ENCODE data around the gene MUTYH.

MUTYH gene

DNA sequence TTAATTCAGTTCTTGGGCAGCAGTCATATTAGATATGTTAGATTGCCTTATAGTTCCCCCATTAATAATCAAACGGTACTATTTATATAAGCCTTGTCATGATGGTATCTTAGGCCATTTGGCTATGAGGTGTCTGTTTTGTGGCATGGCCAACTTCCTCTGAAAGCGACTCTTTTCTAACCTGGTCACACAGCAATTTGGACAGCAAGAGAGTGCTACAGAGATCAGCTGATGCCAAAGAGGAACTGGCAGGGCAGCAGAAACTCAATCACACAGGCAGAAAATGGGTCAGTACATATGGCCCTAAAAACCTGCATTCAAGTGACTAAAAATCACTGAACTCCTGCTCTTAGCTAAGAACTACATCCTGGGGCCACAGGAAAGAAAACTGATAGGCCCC, 13.4 kb upstream of the MUTYH start:
- H3K9me3 ChIP-seq (ENCODE audit: control insufficient read depth in 2 of 2, low read length in 2 of 2), result no peaks in the 10 kb centered on the region
- H3K36me3 ChIP-seq (ENCODE audit: control insufficient read depth in 2 of 2, insufficient read depth in 2 of 2, low read length in 2 of 2), result peaks cover 0 to 5% of the 10 kb centered on the region in 2 donors
- no peak overlapping the region for H3K9ac ChIP-seq (ENCODE audit: low read depth in 1 of 2, low read length in 2 of 2)
- H3K4me3 ChIP-seq (ENCODE audit: low read length in 2 of 2), result no peak overlapping the region
- no peaks in the 10 kb centered on the region for H3K27me3 ChIP-seq (ENCODE audit: control insufficient read depth in 2 of 2, insufficient read depth in 2 of 2, low read length in 2 of 2)
- no peaks in the 10 kb centered on the region for H3K4me1 ChIP-seq (ENCODE audit: control insufficient read depth in 2 of 2, insufficient read depth in 2 of 2, low read length in 2 of 2)
- H3K27ac ChIP-seq (ENCODE audit: low read depth in 2 of 2, low read length in 2 of 2), result no peak overlapping the region

DNA sequence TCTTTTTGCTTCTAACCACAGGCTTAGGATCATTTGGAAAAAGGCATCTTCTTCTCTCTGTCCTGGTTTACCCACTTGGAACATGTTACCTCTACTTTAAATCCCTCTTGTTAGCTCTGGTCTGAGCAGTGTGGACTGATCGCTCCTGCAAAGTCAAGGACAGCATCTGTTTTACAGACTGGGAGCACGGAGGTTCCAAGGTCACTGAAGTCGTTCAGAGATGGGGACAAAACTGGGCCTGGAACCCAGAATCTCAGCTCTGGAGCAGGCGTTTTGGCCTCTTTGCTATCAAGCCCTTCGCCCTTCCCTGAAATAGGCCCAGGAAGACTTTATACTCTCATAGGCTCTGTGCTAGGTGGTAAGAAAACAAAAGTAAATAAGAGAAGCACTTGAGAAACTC, 11.3 kb upstream of the MUTYH start:
- H3K4me3 ChIP-seq (ENCODE audit: low read length in 2 of 2), result no peak overlapping the region

DNA sequence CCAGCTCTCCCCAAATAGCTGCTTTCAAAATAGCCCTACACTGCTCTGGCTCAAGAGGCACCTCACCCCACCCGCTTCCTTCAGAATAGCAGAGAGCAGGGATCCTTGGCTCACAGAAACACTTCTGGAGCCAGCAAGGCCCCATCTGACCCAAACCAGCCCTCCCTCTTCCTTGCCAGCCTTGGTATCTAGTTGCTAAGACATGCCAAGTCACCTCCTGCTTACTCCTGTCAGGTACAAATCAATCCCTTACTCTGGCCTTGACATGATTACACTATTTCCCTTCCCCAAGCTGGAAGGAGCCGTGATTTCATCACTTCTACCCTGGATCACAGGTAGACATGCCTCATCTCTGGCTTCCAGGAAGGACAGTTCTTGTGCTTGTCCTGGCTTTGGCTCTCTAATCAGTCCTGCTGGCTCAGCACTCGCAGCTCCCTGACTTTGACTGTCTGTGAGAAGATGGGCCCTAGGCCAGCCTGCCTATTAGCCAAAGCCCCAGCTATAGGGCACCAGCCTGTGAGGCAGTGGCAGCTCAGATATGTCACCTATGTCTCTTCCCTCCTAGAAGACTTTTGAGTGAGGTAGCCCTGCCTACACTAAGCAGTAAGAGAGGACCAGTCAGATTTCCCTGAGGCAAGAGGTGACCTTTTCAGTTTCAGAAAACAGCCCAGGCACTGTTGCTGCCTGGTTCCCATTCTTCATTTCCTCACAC, 8.9 kb upstream of the MUTYH start:
- H3K27me3 ChIP-seq (ENCODE audit: control insufficient read depth in 2 of 2, insufficient read depth in 2 of 2, low read length in 2 of 2), result no peaks in the 10 kb centered on the region
- H3K36me3 ChIP-seq (ENCODE audit: control insufficient read depth in 2 of 2, insufficient read depth in 2 of 2, low read length in 2 of 2), result peaks cover 23 to 24% of the 10 kb centered on the region in 2 donors
- H3K9me3 ChIP-seq (ENCODE audit: control insufficient read depth in 2 of 2, low read length in 2 of 2), result no peaks in the 10 kb centered on the region
- H3K27ac ChIP-seq (ENCODE audit: low read depth in 2 of 2, low read length in 2 of 2), result no peak overlapping the region
- H3K9ac ChIP-seq (ENCODE audit: low read depth in 1 of 2, low read length in 2 of 2), result no peak overlapping the region
- H3K4me1 ChIP-seq (ENCODE audit: control insufficient read depth in 2 of 2, insufficient read depth in 2 of 2, low read length in 2 of 2), result no peaks in the 10 kb centered on the region
- H3K4me3 ChIP-seq (ENCODE audit: low read length in 2 of 2), result no peak overlapping the region

More for the DNA sequence above, 11.3 kb upstream of the MUTYH start:
- H3K27ac ChIP-seq (ENCODE audit: low read depth in 2 of 2, low read length in 2 of 2), result no peak overlapping the region
- no peaks in the 10 kb centered on the region for H3K4me1 ChIP-seq (ENCODE audit: control insufficient read depth in 2 of 2, insufficient read depth in 2 of 2, low read length in 2 of 2)
- no peaks in the 10 kb centered on the region for H3K27me3 ChIP-seq (ENCODE audit: control insufficient read depth in 2 of 2, insufficient read depth in 2 of 2, low read length in 2 of 2)
- H3K9ac ChIP-seq (ENCODE audit: low read depth in 1 of 2, low read length in 2 of 2), result no peak overlapping the region
- peaks cover 3 to 5% of the 10 kb centered on the region in 2 donors for H3K36me3 ChIP-seq (ENCODE audit: control insufficient read depth in 2 of 2, insufficient read depth in 2 of 2, low read length in 2 of 2)
- no peaks in the 10 kb centered on the region for H3K9me3 ChIP-seq (ENCODE audit: control insufficient read depth in 2 of 2, low read length in 2 of 2)

DNA sequence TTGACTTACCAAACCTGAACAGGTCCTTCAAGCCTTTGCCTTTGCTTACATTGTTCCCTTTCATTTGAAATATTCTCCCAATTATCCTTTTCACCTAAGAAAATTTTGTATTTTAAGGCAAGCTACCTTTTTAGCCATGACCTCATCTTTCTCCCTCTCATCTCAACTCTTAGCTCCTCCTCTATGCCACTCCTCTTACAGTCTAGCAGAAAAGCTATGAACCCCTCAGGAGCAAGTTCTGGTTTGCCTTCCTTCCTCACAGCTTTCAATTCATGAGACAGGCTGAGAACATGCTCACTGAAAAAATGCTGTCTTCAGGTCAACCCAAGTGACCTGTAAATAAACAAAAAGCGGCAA, 8.3 kb upstream of the MUTYH start:
- Histone ChIP-seq H3K4me1 (ENCODE audit: control insufficient read depth in 2 of 2, insufficient read depth in 2 of 2, low read length in 2 of 2) (no peaks in the 10 kb centered on the region), H3K36me3 (ENCODE audit: control insufficient read depth in 2 of 2, insufficient read depth in 2 of 2, low read length in 2 of 2) (peaks cover 23 to 28% of the 10 kb centered on the region in 2 donors), H3K27me3 (ENCODE audit: control insufficient read depth in 2 of 2, insufficient read depth in 2 of 2, low read length in 2 of 2) (no peaks in the 10 kb centered on the region), H3K4me3 (ENCODE audit: low read length in 2 of 2) (no peak overlapping the region), H3K27ac (ENCODE audit: low read depth in 2 of 2, low read length in 2 of 2) (no peak overlapping the region), H3K9me3 (ENCODE audit: control insufficient read depth in 2 of 2, low read length in 2 of 2) (no peaks in the 10 kb centered on the region), H3K9ac (ENCODE audit: low read depth in 1 of 2, low read length in 2 of 2) (no peak overlapping the region)

DNA sequence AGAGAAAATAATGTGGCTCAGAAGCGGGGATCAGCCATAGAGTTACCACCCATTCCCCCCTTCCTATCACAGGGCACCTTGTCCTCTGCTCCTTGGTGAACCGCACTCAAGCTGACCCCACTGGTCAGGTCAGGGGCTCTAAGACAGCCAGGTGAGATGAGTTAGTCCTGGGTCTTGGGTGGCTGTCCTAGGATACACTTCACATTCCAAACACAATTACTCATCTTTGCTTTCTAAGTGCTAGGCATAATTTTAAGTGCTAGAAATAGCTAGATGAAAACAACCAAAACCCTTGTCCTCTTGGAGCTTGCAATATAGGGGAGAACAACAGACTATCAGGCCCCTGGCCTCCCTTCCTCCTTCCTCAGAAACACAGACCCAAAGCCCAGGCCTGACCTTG, 7.8 kb upstream of the MUTYH start:
- Histone ChIP-seq H3K27me3 (ENCODE audit: control insufficient read depth in 2 of 2, insufficient read depth in 2 of 2, low read length in 2 of 2) (no peaks in the 10 kb centered on the region), H3K9ac (ENCODE audit: low read depth in 1 of 2, low read length in 2 of 2) (no peak overlapping the region), H3K27ac (ENCODE audit: low read depth in 2 of 2, low read length in 2 of 2) (no peak overlapping the region), H3K36me3 (ENCODE audit: control insufficient read depth in 2 of 2, insufficient read depth in 2 of 2, low read length in 2 of 2) (peaks cover 28 to 34% of the 10 kb centered on the region in 2 donors), H3K4me1 (ENCODE audit: control insufficient read depth in 2 of 2, insufficient read depth in 2 of 2, low read length in 2 of 2) (no peaks in the 10 kb centered on the region), H3K4me3 (ENCODE audit: low read length in 2 of 2) (no peak overlapping the region), H3K9me3 (ENCODE audit: control insufficient read depth in 2 of 2, low read length in 2 of 2) (no peaks in the 10 kb centered on the region)

DNA sequence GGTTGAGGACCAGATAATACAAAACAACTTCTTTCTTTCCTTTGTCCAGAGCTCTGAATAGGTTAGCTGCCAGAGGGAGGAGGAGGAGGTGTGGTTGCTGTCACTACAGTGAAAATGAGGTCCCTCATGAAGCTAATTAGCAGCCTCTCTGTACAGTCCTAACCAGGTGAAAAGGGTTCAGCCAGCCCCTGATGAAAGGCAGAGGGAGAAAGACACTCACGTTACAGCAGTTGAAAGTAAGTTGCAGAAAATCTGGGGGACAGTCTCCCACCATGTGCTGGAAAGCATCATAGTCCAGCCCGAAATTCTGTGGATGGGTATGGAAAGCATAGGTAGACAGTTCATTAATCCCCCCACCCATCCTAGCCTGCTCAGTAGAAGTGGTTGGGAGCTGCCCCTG, 6.2 kb upstream of the MUTYH start:
- H3K27me3 ChIP-seq (ENCODE audit: control insufficient read depth in 2 of 2, insufficient read depth in 2 of 2, low read length in 2 of 2), result no peaks in the 10 kb centered on the region
- H3K4me1 ChIP-seq (ENCODE audit: control insufficient read depth in 2 of 2, insufficient read depth in 2 of 2, low read length in 2 of 2), result peaks cover 3% of the 10 kb centered on the region in 2 donors
- H3K4me3 ChIP-seq (ENCODE audit: low read length in 2 of 2), result no peak overlapping the region
- no peak overlapping the region for H3K9ac ChIP-seq (ENCODE audit: low read depth in 1 of 2, low read length in 2 of 2)
- no peak overlapping the region for H3K27ac ChIP-seq (ENCODE audit: low read depth in 2 of 2, low read length in 2 of 2)
- peaks cover 42 to 48% of the 10 kb centered on the region in 2 donors for H3K36me3 ChIP-seq (ENCODE audit: control insufficient read depth in 2 of 2, insufficient read depth in 2 of 2, low read length in 2 of 2)
- H3K9me3 ChIP-seq (ENCODE audit: control insufficient read depth in 2 of 2, low read length in 2 of 2), result no peaks in the 10 kb centered on the region

DNA sequence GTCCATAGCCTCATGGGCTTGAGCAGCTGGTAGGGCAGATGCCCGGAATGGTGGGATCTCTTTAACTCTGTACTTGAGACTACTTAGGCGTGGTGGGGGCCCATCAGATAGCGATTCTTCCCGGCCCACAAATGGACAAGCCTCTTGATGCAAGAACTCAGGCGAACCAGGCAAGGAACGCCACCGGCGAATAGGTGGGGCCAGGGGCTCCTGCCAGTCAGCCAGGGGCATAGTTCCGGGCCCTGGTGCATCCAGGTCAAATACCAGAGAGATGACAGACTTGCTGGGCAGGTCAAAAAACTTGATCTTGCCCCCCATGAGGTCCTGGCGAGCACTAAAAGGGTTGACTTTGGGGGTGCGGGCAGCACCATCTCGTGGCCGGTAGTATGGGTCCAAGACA, 4.8 kb upstream of the MUTYH start:
- Histone ChIP-seq H3K9me3 (ENCODE audit: control insufficient read depth in 2 of 2, low read length in 2 of 2) (no peaks in the 10 kb centered on the region), H3K4me1 (ENCODE audit: control insufficient read depth in 2 of 2, insufficient read depth in 2 of 2, low read length in 2 of 2) (peaks cover 14% of the 10 kb centered on the region in 2 donors), H3K9ac (ENCODE audit: low read depth in 1 of 2, low read length in 2 of 2) (no peak overlapping the region), H3K4me3 (ENCODE audit: low read length in 2 of 2) (no peak overlapping the region), H3K36me3 (ENCODE audit: control insufficient read depth in 2 of 2, insufficient read depth in 2 of 2, low read length in 2 of 2) (peaks cover 42 to 48% of the 10 kb centered on the region in 2 donors), H3K27ac (ENCODE audit: low read depth in 2 of 2, low read length in 2 of 2) (no peak overlapping the region), H3K27me3 (ENCODE audit: control insufficient read depth in 2 of 2, insufficient read depth in 2 of 2, low read length in 2 of 2) (no peaks in the 10 kb centered on the region)

DNA sequence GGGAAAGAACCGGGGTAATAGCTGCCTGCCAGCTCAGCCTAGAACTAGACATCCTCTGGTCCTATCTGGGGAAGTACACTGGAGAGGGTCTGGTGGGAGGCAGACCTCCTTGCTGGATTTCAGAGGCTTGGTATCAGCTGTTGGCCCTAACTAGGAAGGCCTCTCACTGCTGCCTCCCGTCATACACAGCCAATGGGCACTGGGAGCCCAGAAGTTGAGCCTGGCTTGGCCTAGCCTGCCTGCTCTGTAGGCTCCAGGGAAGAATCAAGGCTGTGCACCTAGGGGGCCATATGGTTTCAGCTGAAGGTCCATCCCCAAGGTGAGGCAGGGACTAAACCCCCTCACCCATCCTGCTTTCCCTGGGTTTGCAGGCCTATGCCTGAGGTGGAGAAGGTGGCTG, 4.3 kb upstream of the MUTYH start:
- H3K27me3 ChIP-seq (ENCODE audit: control insufficient read depth in 2 of 2, insufficient read depth in 2 of 2, low read length in 2 of 2), result no peaks in the 10 kb centered on the region
- no peaks in the 10 kb centered on the region for H3K9me3 ChIP-seq (ENCODE audit: control insufficient read depth in 2 of 2, low read length in 2 of 2)
- no peak overlapping the region for H3K9ac ChIP-seq (ENCODE audit: low read depth in 1 of 2, low read length in 2 of 2)
- no peak overlapping the region for H3K4me3 ChIP-seq (ENCODE audit: low read length in 2 of 2)
- no peak overlapping the region for H3K27ac ChIP-seq (ENCODE audit: low read depth in 2 of 2, low read length in 2 of 2)
- peaks cover 42 to 48% of the 10 kb centered on the region in 2 donors for H3K36me3 ChIP-seq (ENCODE audit: control insufficient read depth in 2 of 2, insufficient read depth in 2 of 2, low read length in 2 of 2)
- H3K4me1 ChIP-seq (ENCODE audit: control insufficient read depth in 2 of 2, insufficient read depth in 2 of 2, low read length in 2 of 2), result peaks cover 14% of the 10 kb centered on the region in 2 donors

DNA sequence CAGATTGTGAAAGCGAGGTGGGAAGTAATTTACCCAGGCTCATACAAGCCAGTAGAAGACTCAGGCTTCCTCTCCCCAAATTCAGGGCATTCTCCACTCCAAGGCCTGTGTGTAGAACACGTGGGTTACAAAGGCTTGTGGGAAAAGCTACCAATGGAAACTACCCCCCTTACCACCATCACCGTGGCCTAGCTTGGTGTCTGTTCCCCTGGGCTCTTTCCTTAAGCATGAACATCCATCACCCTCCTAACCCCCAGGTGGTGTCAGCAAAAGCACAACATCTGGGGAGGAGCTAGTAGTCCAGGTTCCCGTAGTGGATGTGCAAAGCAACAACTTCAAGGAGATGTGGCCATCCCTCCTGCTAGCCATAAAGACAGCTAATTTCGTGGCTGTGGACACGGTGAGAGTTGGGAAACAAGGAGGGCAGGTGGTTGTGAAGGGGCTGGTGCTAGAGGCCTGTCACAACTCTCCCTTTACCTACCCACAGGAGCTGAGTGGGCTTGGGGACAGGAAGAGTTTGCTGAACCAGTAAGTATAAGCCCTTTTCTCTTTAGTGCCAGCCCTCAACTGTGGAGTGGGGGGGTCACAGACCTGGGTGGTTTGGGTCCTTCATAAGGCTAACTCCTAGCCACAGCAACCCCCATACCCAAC, 701 bp upstream of the MUTYH start:
- Histone ChIP-seq H3K27me3 (ENCODE audit: control insufficient read depth in 2 of 2, insufficient read depth in 2 of 2, low read length in 2 of 2) (no peaks in the 10 kb centered on the region), H3K27ac (ENCODE audit: low read depth in 2 of 2, low read length in 2 of 2) (peak overlapping the region; percentile 99), H3K9ac (ENCODE audit: low read depth in 1 of 2, low read length in 2 of 2) (peak overlapping the region; percentile 87 to 99), H3K4me1 (ENCODE audit: control insufficient read depth in 2 of 2, insufficient read depth in 2 of 2, low read length in 2 of 2) (peaks cover 23 to 25% of the 10 kb centered on the region in 2 donors), H3K36me3 (ENCODE audit: control insufficient read depth in 2 of 2, insufficient read depth in 2 of 2, low read length in 2 of 2) (peaks cover 39 to 40% of the 10 kb centered on the region in 2 donors), H3K4me3 (ENCODE audit: low read length in 2 of 2) (peak overlapping the region; percentile 89 to 97), H3K9me3 (ENCODE audit: control insufficient read depth in 2 of 2, low read length in 2 of 2) (no peaks in the 10 kb centered on the region)

DNA sequence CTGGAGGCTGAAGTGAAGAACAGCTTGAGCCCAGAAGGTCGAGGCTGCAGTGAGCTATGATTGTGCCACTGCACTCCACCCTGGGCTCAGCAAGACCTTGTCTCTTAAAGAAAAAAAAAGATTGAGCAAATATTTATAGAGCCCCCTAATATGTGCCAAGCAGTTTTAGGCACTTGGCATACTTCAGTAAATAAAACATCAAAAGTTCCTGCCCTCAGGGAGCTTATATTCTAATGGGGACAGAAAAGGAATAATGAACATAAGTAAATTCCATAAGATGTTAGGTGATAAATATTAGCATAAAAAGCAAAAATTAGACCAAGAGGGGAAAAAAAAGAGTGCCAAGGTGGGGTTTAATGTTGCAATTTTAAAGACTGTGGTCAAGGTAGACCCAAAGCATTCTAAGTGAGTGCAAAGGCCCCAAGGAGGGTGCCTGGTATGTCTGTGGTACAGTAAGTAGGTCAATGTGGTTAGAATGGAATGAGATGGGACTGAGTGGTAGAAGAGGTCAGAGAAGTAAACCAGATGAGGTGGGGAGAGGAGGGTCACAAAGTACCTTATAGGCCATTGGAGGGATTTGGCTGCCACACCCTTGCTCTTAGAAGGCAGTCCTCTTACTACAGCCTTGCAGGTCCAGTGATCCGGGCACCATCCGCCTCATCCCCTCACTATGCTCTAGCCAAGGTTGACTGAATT, 2.5 kb downstream of the MUTYH start:
- H3K27ac ChIP-seq (ENCODE audit: low read depth in 2 of 2, low read length in 2 of 2), result peak overlapping the region; percentile 4 to 99
- H3K4me3 ChIP-seq (ENCODE audit: low read length in 2 of 2), result no peak overlapping the region
- H3K36me3 ChIP-seq (ENCODE audit: control insufficient read depth in 2 of 2, insufficient read depth in 2 of 2, low read length in 2 of 2), result peaks cover 11 to 26% of the 10 kb centered on the region in 2 donors
- H3K4me1 ChIP-seq (ENCODE audit: control insufficient read depth in 2 of 2, insufficient read depth in 2 of 2, low read length in 2 of 2), result peaks cover 39 to 42% of the 10 kb centered on the region in 2 donors
- H3K9ac ChIP-seq (ENCODE audit: low read depth in 1 of 2, low read length in 2 of 2), result no peak overlapping the region
- no peaks in the 10 kb centered on the region for H3K9me3 ChIP-seq (ENCODE audit: control insufficient read depth in 2 of 2, low read length in 2 of 2)
- H3K27me3 ChIP-seq (ENCODE audit: control insufficient read depth in 2 of 2, insufficient read depth in 2 of 2, low read length in 2 of 2), result no peaks in the 10 kb centered on the region
